ENCODE data around the gene PLEKHG3. TPM values are rescaled to one million over a fixed set of nuclear protein-coding genes. Genes with fewer than 3 reads are reported as not detected.
A peak's percentile ranks its signal among the peaks of the same experiment; 100 is the strongest.

The PLEKHG3 gene
- total RNA-seq, 2 donors from 2014 or later, result 61.4 to 65.5 TPM

DNA sequence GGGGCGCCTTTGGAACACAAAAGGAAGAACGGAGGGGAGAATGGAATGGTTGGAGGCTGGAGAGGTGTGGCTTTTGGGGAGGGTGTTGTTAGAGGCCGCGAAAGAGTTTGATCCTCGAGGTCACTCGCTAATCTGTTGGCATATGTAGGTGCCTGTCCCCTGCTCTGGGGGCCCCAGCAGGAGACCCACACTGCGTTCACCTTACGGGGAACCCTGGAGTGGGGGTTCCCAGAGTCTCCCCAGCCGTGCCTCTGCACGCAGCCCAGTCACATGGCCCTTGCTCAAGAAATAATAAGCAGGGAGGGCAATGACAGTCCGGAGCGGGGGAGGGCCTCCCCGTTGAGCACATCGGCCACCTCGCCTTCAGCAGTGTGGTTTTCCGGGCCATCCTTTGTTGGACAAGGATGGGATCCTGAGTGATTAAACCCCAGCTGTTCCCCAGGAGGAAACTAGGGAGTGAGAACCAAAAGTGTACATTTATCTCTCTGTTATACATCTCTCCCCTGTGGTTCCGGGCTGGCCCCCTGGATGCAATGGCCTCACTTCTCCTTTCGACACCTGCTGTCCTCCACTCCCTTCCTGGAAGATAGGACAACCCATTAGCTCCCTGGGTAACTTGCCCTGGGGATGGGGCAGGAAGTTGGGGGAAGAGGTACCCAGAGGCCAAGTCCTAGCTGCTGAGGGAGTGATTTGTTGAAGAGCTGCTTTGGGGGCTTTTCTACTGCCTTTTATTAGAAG lies 1.3 kb downstream of the PLEKHG3 start:
- Mint-ChIP-seq H3K27me3 (no peaks in the 10 kb centered on the region), H3K4me3 (peak overlapping the region; percentile 92), H3K4me1 (peaks cover 60% of the 10 kb centered on the region), H3K36me3 (ENCODE audit: low read depth) (peaks cover 2% of the 10 kb centered on the region), H3K27ac (peak overlapping the region; percentile 98)
- no peaks in the 10 kb centered on the region for H3K9me3 ChIP-seq (ENCODE audit: control insufficient read depth, low read length, poor library complexity, severe bottlenecking)
- ATAC-seq (peak; percentile 68), DNase-seq (peak in 1 of 3 donors; percentile 41)

DNA sequence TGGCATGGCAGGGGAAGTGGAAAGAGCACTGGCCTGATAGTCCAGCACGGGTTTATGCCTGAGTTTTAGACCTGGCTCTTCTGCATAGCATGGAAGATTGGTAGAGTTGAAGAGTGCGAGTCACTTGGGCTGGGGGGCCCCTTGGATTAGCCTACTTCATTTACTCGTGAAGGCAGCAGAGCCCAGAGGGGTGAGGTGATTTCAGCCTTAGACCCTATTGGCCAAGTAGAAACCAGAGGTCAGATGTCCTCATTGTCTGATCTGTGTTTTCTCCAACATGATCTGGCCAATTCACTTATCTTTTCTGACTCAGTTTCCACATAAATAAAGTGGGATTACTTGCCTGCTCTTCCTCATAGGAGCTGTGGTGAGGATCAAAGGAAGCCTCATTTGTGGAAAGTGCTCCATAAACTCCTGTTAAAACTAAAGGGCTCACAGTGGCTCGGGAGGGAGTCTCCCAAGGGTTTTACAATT lies 1.9 kb downstream of the PLEKHG3 start:
- no peaks in the 10 kb centered on the region for H3K9me3 ChIP-seq (ENCODE audit: control insufficient read depth, low read length, poor library complexity, severe bottlenecking)
- ATAC-seq (no peak), DNase-seq (no peak)
- Mint-ChIP-seq H3K4me1 (peaks cover 62% of the 10 kb centered on the region), H3K36me3 (ENCODE audit: low read depth) (peaks cover 2% of the 10 kb centered on the region), H3K27me3 (no peaks in the 10 kb centered on the region), H3K4me3 (peak overlapping the region; percentile 92), H3K27ac (peak overlapping the region; percentile 98)

DNA sequence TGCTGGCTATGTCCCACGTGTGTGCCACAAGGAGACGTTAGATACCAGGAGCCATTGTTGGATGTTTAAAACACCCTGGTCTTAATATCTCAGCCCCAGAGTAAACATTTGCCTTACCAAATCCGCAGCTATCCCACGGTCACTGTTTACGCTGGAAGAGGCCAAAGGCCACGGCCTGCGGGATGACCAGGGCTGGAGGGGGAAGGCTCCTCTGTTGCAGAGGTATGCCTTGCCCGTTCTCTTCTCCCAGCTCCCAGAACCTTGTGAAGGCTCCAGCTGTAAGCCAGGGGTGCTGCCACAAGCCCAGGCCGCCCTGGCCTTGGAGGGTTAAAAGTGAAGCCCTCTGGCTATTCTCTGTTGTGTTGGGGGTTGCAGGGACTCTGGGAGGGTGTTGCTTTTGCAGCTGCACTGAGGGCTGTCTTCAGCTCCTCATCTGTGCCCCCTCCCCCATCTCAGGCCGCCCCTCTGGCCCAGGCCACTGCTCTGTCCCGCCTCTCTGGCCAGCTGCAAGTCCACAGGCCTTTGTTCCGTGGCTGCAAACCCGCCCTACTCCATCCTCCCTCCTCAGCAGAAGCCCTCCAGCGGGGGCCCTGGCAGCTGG lies 2.5 kb downstream of the PLEKHG3 start:
- Mint-ChIP-seq H3K4me3 (peak overlapping the region; percentile 92), H3K4me1 (peaks cover 60% of the 10 kb centered on the region), H3K27ac (peak overlapping the region; percentile 98), H3K27me3 (no peaks in the 10 kb centered on the region), H3K36me3 (ENCODE audit: low read depth) (peaks cover 2% of the 10 kb centered on the region)
- H3K9me3 ChIP-seq (ENCODE audit: control insufficient read depth, low read length, poor library complexity, severe bottlenecking), result no peaks in the 10 kb centered on the region
- ATAC-seq, result no peak
- no peak for DNase-seq

DNA sequence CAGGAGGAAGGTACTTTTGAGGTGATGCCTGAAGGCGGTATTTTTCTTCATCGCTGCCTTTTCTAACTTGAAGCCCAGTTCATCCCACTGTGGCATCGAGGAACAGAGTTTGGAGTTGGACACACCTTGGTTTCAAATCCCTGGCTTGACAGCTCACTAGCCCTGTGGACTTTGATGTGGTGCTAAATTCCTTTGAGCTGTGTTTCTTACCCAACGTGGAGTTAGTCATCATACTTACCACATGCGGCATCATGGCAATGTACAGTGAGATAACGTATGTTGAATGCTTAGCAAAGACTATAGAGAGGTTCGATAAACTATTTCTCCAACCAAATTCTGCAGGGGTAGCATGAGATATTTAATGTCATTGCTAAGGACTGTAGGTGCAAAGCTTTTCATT lies 3.4 kb downstream of the PLEKHG3 start:
- ATAC-seq, result peak; percentile 55
- H3K4me1 Mint-ChIP-seq, result peaks cover 62% of the 10 kb centered on the region
- DNase-seq, result no peak
- no peaks in the 10 kb centered on the region for H3K27me3 Mint-ChIP-seq
- no peaks in the 10 kb centered on the region for H3K9me3 ChIP-seq (ENCODE audit: control insufficient read depth, low read length, poor library complexity, severe bottlenecking)
- H3K27ac Mint-ChIP-seq, result peak overlapping the region; percentile 98
- peak overlapping the region; percentile 88 for H3K4me3 Mint-ChIP-seq
- H3K36me3 Mint-ChIP-seq (ENCODE audit: low read depth), result peaks cover 2% of the 10 kb centered on the region

DNA sequence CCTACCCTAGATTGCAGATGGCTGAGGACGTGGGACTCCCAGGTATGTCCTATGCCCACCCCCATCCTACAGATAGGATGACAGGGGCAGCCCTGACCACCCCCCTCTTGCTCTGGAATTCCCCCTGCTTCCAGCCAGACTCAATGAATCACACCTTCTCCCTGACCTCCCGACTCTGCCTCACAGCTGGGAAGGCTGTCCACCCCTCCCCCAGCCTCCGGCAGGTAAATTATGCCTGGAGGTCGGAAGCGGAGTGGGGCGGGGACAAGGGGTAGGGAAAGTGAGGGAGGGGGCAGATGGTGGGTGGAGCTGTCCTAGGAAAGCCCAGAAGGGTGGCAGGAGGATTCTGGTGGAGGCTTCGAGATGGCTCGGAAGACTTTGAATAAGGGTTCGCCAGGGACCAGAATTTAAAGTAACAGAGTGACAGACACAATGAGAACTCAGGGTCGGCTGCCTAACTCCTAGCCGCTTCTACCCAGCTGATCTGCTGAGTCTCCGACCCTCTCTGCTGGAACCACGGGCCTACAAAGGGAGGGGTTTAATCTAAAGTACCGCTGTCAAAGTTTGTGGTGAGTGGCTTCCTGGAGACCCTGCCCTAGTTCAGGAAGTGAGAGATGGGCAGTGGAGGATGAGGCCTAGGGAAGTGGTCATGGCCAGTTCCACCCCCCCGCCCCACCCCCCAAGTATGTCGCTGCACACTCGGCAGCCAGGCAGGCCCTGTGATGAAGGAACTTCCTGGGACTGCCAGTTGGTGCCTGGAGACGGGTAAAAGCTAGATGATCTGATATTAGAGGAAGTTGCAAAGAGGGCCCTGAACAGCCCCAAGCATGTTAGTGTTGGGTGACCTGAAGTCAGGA lies 4.2 kb downstream of the PLEKHG3 start:
- Mint-ChIP-seq H3K36me3 (ENCODE audit: low read depth) (peaks cover 2% of the 10 kb centered on the region), H3K27me3 (no peaks in the 10 kb centered on the region), H3K4me1 (peaks cover 57% of the 10 kb centered on the region), H3K4me3 (peak overlapping the region; percentile 88), H3K27ac (peak overlapping the region; percentile 98)
- peak; percentile 43 for ATAC-seq
- peaks cover 2% of the 10 kb centered on the region for H3K9me3 ChIP-seq (ENCODE audit: control insufficient read depth, low read length, poor library complexity, severe bottlenecking)
- DNase-seq, result peak in 1 of 3 donors; percentile 47

DNA sequence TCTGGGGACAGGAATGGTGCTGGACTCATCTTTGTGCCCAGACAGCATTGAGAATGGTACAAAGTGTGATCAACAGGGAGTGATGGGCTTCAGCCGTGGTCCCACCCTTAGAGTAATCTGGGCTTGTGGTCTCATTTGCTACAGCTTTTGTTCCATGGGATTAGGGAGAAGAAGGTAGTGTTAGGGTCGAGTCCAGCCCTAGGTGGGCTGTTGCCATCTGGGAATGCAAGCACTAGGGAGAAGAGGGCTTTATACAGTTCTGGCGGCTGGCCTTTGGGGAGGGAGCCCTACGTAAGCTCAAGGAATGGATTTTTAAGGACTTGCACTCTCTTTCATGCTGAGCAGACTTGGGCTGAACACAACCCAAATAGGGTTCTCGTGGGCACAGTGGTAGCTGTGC lies 4.9 kb downstream of the PLEKHG3 start:
- H3K4me1 Mint-ChIP-seq, result peaks cover 54% of the 10 kb centered on the region
- H3K36me3 Mint-ChIP-seq (ENCODE audit: low read depth), result peaks cover 2% of the 10 kb centered on the region
- DNase-seq (no peak), ATAC-seq (no peak)
- peaks cover 4% of the 10 kb centered on the region for H3K9me3 ChIP-seq (ENCODE audit: control insufficient read depth, low read length, poor library complexity, severe bottlenecking)
- H3K27ac Mint-ChIP-seq, result peak overlapping the region; percentile 98
- no peaks in the 10 kb centered on the region for H3K27me3 Mint-ChIP-seq
- peak overlapping the region; percentile 88 for H3K4me3 Mint-ChIP-seq

DNA sequence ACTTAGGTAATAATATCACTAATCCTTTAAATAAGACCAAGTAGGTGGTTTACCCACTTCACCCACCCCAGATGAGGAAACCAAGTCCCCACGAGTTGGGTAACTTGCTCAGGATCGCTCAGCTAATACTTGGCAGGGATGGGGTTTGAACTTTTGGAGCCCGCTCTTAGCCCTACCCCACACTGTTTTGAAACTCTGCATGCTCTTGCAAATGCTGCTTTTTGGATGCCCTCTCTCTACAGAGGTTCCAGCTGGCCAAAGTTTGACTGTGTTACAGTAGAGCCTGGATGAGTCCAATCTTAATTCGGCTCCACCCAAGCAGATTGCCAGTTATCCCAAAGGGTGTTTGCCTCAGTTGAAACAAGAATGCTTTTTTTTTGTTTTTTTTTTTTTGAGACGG lies 6.8 kb downstream of the PLEKHG3 start:
- Mint-ChIP-seq H3K27me3 (no peaks in the 10 kb centered on the region), H3K4me1 (peaks cover 65% of the 10 kb centered on the region), H3K27ac (peak overlapping the region; percentile 35), H3K36me3 (ENCODE audit: low read depth) (no peaks in the 10 kb centered on the region), H3K4me3 (no peak overlapping the region)
- peaks cover 4% of the 10 kb centered on the region for H3K9me3 ChIP-seq (ENCODE audit: control insufficient read depth, low read length, poor library complexity, severe bottlenecking)
- ATAC-seq (no peak), DNase-seq (no peak)

DNA sequence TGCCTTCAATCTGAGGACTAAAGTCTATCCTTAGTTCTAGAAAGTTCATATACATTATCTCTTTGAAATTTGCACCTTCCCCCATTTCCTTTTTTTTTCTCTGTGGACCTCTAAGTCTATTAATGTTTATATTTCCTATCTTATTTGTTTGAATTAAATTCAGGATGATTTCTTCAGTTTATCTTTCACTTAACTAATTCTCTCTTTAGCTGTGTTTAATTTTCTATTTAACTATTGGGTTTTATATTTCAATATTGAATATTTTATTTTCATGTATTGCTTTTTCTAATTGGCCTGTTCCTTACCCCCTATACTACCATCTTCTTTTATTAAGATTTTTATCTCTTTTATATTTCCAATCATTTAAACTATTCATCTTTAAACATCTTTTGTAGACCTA lies 9.5 kb downstream of the PLEKHG3 start:
- no peaks in the 10 kb centered on the region for H3K27me3 Mint-ChIP-seq
- peak overlapping the region; percentile 86 for H3K27ac Mint-ChIP-seq
- peaks cover 69% of the 10 kb centered on the region for H3K4me1 Mint-ChIP-seq
- H3K4me3 Mint-ChIP-seq, result no peak overlapping the region
- H3K36me3 Mint-ChIP-seq (ENCODE audit: low read depth), result no peaks in the 10 kb centered on the region
- no peak for DNase-seq
- H3K9me3 ChIP-seq (ENCODE audit: control insufficient read depth, low read length, poor library complexity, severe bottlenecking), result peaks cover 4% of the 10 kb centered on the region
- no peak for ATAC-seq

DNA sequence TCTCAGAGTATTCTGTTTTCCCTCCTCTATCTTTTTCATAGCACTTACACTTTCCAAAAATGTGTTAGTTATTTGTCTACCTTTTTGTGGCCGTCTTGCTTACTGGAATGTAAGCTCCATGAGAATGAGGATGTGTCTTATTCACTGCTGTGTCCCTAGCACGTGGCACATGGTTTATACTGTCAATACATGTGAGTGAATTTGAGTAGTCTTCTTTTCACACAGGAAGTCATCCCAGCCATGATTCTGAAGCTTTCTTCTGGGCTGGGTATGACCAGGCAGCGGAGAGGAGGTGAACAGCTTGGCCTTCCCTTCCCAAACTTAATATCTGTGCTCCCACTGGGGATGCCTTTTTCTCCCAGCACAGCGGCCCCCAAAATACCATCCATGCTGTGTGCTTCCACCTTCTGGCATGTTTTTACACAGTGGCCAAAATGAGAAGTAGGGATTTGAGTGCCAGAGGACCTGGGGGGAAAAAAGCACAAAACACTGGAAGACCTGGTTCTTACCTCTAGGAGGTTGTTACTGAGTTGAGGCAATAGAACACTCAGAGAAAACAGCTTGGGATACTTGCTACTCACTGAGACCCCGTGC lies 10.3 kb downstream of the PLEKHG3 start:
- H3K27ac Mint-ChIP-seq, result peak overlapping the region; percentile 86
- peak overlapping the region; percentile 22 for H3K4me3 Mint-ChIP-seq
- peaks cover 65% of the 10 kb centered on the region for H3K4me1 Mint-ChIP-seq
- DNase-seq, result no peak
- ATAC-seq, result no peak
- no peaks in the 10 kb centered on the region for H3K27me3 Mint-ChIP-seq
- H3K36me3 Mint-ChIP-seq (ENCODE audit: low read depth), result no peaks in the 10 kb centered on the region
- peaks cover 4% of the 10 kb centered on the region for H3K9me3 ChIP-seq (ENCODE audit: control insufficient read depth, low read length, poor library complexity, severe bottlenecking)

DNA sequence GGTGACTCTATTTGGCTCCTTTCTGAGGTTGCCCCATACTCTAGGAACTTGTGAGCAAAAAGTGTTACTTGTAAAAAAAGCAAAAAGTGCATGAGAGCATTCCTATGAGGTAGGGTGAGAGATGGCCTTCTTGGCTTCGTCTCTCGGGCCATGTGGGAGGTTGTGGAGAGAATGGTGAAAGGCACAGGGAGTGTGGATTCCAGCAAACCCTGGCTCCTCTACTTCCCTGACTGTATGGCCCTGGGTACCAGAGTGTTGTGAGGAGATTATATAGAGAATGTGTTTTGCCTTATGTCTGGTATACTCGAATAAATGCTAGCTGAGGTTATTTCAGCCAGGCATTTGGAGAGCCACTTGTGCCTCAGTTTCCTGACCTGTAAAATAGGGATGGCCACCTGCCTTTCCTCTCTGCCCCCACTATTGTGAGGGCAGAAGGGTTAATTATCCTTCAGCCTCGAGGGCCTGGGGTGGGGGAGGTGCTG lies 11.0 kb downstream of the PLEKHG3 start:
- H3K27me3 Mint-ChIP-seq, result no peaks in the 10 kb centered on the region

DNA sequence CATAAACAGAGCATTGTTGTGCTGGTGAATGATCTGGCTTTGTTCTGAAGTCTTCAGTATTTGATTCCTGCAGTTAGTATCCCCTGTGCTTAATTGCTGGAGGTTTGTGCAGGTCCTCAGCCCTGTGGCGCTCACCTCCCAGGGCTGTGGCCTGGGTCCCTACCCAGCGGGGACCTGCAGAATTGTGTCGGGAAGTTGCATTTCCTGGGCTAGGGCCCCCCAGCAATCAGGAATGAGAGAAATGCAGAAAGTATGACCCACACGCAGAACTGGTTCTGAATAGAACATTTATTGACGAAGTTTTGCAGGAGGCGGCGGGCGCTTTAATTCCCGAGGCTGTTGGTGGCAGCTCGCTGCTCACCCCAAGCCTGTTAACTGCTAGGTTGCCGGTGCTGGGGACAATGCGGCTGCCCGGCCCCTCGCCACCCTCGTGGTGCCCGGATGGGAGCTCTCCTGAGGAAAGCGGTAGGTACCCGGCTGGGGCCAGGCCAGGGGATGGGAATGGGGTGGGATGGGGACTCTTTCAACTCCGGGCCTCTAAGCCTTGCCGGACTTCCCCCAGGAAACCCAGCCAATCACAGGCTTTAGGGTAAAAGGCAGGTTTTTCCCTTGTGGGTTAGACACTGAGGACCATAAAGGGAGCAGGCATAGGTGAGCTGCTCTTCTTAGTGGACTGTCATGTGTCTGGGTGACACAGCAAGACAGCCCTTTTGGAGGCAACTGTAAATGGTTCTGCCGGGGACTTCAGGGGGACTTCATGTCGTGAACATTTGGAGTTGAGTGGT lies 11.6 kb downstream of the PLEKHG3 start:
- peak; percentile 47 for ATAC-seq
- H3K27me3 Mint-ChIP-seq, result no peaks in the 10 kb centered on the region
- peaks cover 63% of the 10 kb centered on the region for H3K4me1 Mint-ChIP-seq
- H3K27ac Mint-ChIP-seq, result peak overlapping the region; percentile 88
- H3K9me3 ChIP-seq (ENCODE audit: control insufficient read depth, low read length, poor library complexity, severe bottlenecking), result peaks cover 4% of the 10 kb centered on the region
- H3K4me3 Mint-ChIP-seq, result peak overlapping the region; percentile 19
- DNase-seq, result no peak
- H3K36me3 Mint-ChIP-seq (ENCODE audit: low read depth), result no peaks in the 10 kb centered on the region

More for the DNA sequence above, 11.0 kb downstream of the PLEKHG3 start:
- H3K36me3 Mint-ChIP-seq (ENCODE audit: low read depth), result no peaks in the 10 kb centered on the region
- peaks cover 63% of the 10 kb centered on the region for H3K4me1 Mint-ChIP-seq
- peaks cover 4% of the 10 kb centered on the region for H3K9me3 ChIP-seq (ENCODE audit: control insufficient read depth, low read length, poor library complexity, severe bottlenecking)
- peak overlapping the region; percentile 86 for H3K27ac Mint-ChIP-seq
- DNase-seq (no peak), ATAC-seq (no peak)
- H3K4me3 Mint-ChIP-seq, result no peak overlapping the region

DNA sequence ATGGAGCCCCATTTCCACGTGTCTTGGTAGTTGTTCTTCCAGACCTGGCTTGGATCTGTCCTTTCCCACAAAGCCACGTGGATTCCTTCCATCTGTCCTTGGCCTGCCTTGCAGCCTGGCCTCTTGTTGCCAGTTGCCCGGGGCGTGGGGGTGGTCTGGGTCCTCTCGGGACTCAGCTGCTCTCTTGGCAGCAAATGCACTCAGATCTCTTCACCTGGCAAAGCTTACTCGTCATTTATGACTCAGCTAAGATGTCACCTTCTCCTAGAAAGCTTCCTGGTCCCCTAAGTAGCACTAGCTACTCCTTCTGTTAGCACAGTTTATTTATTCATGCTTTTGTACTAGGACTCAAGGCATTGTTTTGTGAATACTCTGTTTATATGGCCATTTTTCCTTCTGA lies 13.6 kb downstream of the PLEKHG3 start:
- Mint-ChIP-seq H3K4me1 (peaks cover 73% of the 10 kb centered on the region), H3K4me3 (peak overlapping the region; percentile 63)

More for the DNA sequence above, 13.6 kb downstream of the PLEKHG3 start:
- ATAC-seq (no peak), DNase-seq (no peak)
- Mint-ChIP-seq H3K27ac (peak overlapping the region; percentile 88), H3K36me3 (ENCODE audit: low read depth) (no peaks in the 10 kb centered on the region), H3K27me3 (no peaks in the 10 kb centered on the region)
- peaks cover 4% of the 10 kb centered on the region for H3K9me3 ChIP-seq (ENCODE audit: control insufficient read depth, low read length, poor library complexity, severe bottlenecking)
